HEK293 (cell line): ENCODE measurements around the gene KCNJ6.

Experiments used
- CTCF ChIA-PET: fragments of 350-600 bp; formaldehyde crosslinking; extraction: SDS; loops from one replicate; lab custom pipeline; 2021; ENCODE audit warnings: antibody characterized with exemption; lab: Yijun Ruan, JAX
- POLR2A ChIA-PET: fragments of 300-600 bp; formaldehyde crosslinking; extraction: SDS; loops from one replicate; lab custom pipeline; 2020; ENCODE audit warnings: antibody characterized with exemption, inconsistent platforms; lab: Yijun Ruan, JAX
- H3K27ac ChIP-seq: fragments of 200-500 bp; sonication (Bioruptor generic); 2 replicates; pipeline ENCODE4 v1.5.1; 2014; ENCODE audit warnings: low read depth, low read length, control low read depth, inconsistent platforms; ENCODE audit errors: extremely low read depth
- H3K36me3 ChIP-seq, 2 experiments: fragments of 200-500 bp in 1 of 2; sonication (Bioruptor generic) in 1 of 2; 1 replicate in 1 of 2; 2 replicates in 1 of 2; pipeline ENCODE4 v1.5.1; 2014 to 2017; ENCODE audit warnings: inconsistent platforms in 2 of 2, low read length in 2 of 2; ENCODE audit not compliant: control insufficient read depth in 2 of 2, insufficient read depth in 1 of 2
- H3K4me1 ChIP-seq: fragments of 200-500 bp; sonication (Bioruptor generic); 2 replicates; pipeline ENCODE4 v1.5.1; 2014; ENCODE audit warnings: mild to moderate bottlenecking, low read length, inconsistent platforms; ENCODE audit not compliant: control insufficient read depth, insufficient read depth
- H3K4me3 ChIP-seq: 2 replicates; pipeline ENCODE4 v1.5.1; 2011; ENCODE audit warnings: low read depth, mild to moderate bottlenecking, control low read depth, low read length, moderate library complexity
- H3K9me3 ChIP-seq: fragments of 200-500 bp; sonication (Bioruptor generic); 2 replicates; pipeline ENCODE4 v1.5.1; 2014; ENCODE audit warnings: low read depth, low read length, inconsistent platforms; ENCODE audit not compliant: control insufficient read depth, insufficient read depth
- HOXA7 ChIP-seq: sonication (generic); formaldehyde crosslinking; IDR thresholded peaks from 2 replicates; pipeline ENCODE4 v1.8.1; 2022; ENCODE audit warnings: missing genetic modification reagents, borderline replicate concordance
- HOXC10 ChIP-seq: sonication (generic); formaldehyde crosslinking; IDR thresholded peaks from 2 replicates; pipeline ENCODE4 v1.8.1; 2023; ENCODE audit warnings: mild to moderate bottlenecking, missing genetic modification reagents
- SP7 ChIP-seq: fragments of 450-650 bp; formaldehyde crosslinking; IDR thresholded peaks from 2 replicates; pipeline ENCODE4 v1.5.1; 2016; ENCODE audit warnings: missing biosample characterization, missing genetic modification characterization
- TCF7L2 ChIP-seq: IDR thresholded peaks from 2 replicates; pipeline ENCODE4 v1.6.1; 2011; ENCODE audit warnings: low read depth, mild to moderate bottlenecking, inconsistent platforms, low read length, moderate library complexity, borderline replicate concordance
- WT1 ChIP-seq: fragments of 450-650 bp; formaldehyde crosslinking; IDR thresholded peaks from 2 replicates; pipeline ENCODE4 v1.5.1; 2016; ENCODE audit warnings: missing biosample characterization, missing genetic modification characterization
- ZBTB1 ChIP-seq: fragments of 450-650 bp; formaldehyde crosslinking; IDR thresholded peaks from 2 replicates; pipeline ENCODE4 v1.5.1; 2016; ENCODE audit warnings: missing biosample characterization, missing genetic modification characterization
- ZBTB20 ChIP-seq: fragments of 450-650 bp; formaldehyde crosslinking; IDR thresholded peaks from 2 replicates; pipeline ENCODE4 v1.5.1; 2016; ENCODE audit warnings: missing biosample characterization, missing genetic modification characterization
- ZBTB48 ChIP-seq: fragments of 450-650 bp; formaldehyde crosslinking; IDR thresholded peaks from 2 replicates; pipeline ENCODE4 v1.5.1; 2016; ENCODE audit warnings: missing biosample characterization, missing genetic modification characterization
- ZFP69B ChIP-seq: fragments of 450-650 bp; formaldehyde crosslinking; IDR thresholded peaks from 2 replicates; pipeline ENCODE4 v1.5.1; 2016; ENCODE audit warnings: missing biosample characterization, missing genetic modification characterization
- ZNF184 ChIP-seq: fragments of 450-650 bp; IDR thresholded peaks from 2 replicates; pipeline ENCODE4 v1.5.1; 2018; ENCODE audit warnings: missing biosample characterization, mild to moderate bottlenecking, missing genetic modification characterization
- ZNF23 ChIP-seq: fragments of 450-650 bp; formaldehyde crosslinking; IDR thresholded peaks from 2 replicates; pipeline ENCODE4 v1.5.1; 2016; ENCODE audit warnings: missing biosample characterization, missing genetic modification characterization, borderline replicate concordance
- ZNF341 ChIP-seq: fragments of 450-650 bp; formaldehyde crosslinking; IDR thresholded peaks from 2 replicates; pipeline ENCODE4; 2016; ENCODE audit warnings: low read depth, missing biosample characterization, missing genetic modification characterization
- ZNF366 ChIP-seq: fragments of 450-650 bp; formaldehyde crosslinking; conservative IDR thresholded peaks from 2 replicates; pipeline ENCODE4 v1.5.1; 2016; ENCODE audit warnings: missing biosample characterization, missing genetic modification characterization
- ZNF37A ChIP-seq: fragments of 450-650 bp; IDR thresholded peaks from 2 replicates; pipeline ENCODE4 v1.5.1; 2018; ENCODE audit warnings: missing biosample characterization, missing genetic modification characterization
- ZNF514 ChIP-seq: fragments of 450-650 bp; formaldehyde crosslinking; IDR thresholded peaks from 2 replicates; pipeline ENCODE4 v1.5.1; 2016; ENCODE audit warnings: missing biosample characterization, missing genetic modification characterization
- ZNF521 ChIP-seq: fragments of 450-650 bp; formaldehyde crosslinking; IDR thresholded peaks from 2 replicates; pipeline ENCODE4 v1.5.1; 2017; ENCODE audit warnings: missing biosample characterization, mild to moderate bottlenecking, missing genetic modification characterization
- ZNF626 ChIP-seq: fragments of 450-650 bp; sonication (Bioruptor Pico); formaldehyde crosslinking; IDR thresholded peaks from 2 replicates; pipeline ENCODE4 v1.5.1; 2018; ENCODE audit warnings: missing biosample characterization, missing genetic modification characterization, inconsistent platforms
- ZNF629 ChIP-seq: fragments of 450-650 bp; formaldehyde crosslinking; IDR thresholded peaks from 2 replicates; pipeline ENCODE4 v1.5.1; 2017; ENCODE audit warnings: missing biosample characterization, missing genetic modification characterization
- ZNF658 ChIP-seq: fragments of 450-650 bp; formaldehyde crosslinking; IDR thresholded peaks from 2 replicates; pipeline ENCODE4; 2016; ENCODE audit warnings: missing biosample characterization, missing genetic modification characterization
- ZNF701 ChIP-seq: fragments of 450-650 bp; formaldehyde crosslinking; IDR thresholded peaks from 2 replicates; pipeline ENCODE4 v1.5.1; 2016; ENCODE audit warnings: missing biosample characterization, missing genetic modification characterization
- ZSCAN30 ChIP-seq: fragments of 450-650 bp; IDR thresholded peaks from 2 replicates; pipeline ENCODE4 v1.5.1; 2018; ENCODE audit warnings: missing biosample characterization, mild to moderate bottlenecking, missing genetic modification characterization, moderate library complexity
- TF ChIP-seq, protein P1 (sequence below): fragments of 450-650 bp; formaldehyde crosslinking; IDR thresholded peaks from 2 replicates; pipeline ENCODE4 v1.5.1; 2016; ENCODE audit warnings: missing biosample characterization, missing genetic modification characterization
- TF ChIP-seq, protein P2 (sequence below): fragments of 450-650 bp; formaldehyde crosslinking; IDR thresholded peaks from 2 replicates; pipeline ENCODE4 v1.5.1; 2016; ENCODE audit warnings: missing biosample characterization, missing genetic modification characterization
- TF ChIP-seq, protein P3 (sequence below): fragments of 450-650 bp; formaldehyde crosslinking; conservative IDR thresholded peaks from 2 replicates; pipeline ENCODE4 v1.5.1; 2016; ENCODE audit warnings: low read depth, missing biosample characterization, missing genetic modification characterization
- TF ChIP-seq, protein P4 (sequence below): fragments of 450-650 bp; formaldehyde crosslinking; IDR thresholded peaks from 2 replicates; pipeline ENCODE4 v1.5.1; 2016; ENCODE audit warnings: missing biosample characterization, missing genetic modification characterization

The KCNJ6 gene

DNA sequence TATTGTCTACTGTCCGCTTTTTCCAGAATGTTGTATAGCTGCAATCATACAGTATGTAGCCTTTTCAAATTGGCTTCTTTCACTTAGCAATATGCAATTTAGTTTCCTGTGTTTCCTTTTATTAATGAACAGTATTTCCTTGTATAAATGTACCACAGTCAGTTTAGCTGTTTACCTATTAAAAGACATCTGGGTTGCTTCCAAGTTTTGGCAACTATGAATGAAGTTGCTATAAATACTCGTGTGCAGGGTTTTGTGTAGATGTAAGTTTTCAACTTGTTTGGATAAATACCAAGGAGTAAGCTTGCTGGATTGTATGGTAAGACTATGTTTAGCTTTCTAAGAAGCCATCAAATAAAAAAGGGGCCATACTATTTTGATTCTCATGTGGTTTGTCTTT lies 24.4 kb upstream of the KCNJ6 start (continued):
- TF ChIP-seq, protein P1, sequence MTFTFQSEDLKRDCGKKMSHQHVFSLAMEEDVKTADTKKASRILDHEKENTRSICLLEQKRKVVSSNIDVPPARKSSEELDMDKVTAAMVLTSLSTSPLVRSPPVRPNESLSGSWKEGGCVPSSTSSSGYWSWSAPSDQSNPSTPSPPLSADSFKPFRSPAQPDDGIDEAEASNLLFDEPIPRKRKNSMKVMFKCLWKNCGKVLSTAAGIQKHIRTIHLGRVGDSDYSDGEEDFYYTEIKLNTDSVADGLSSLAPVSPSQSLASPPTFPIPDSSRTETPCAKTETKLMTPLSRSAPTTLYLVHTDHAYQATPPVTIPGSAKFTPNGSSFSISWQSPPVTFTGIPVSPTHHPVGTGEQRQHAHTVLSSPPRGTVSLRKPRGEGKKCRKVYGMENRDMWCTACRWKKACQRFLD (tag by site-specific recombination) = no peak
- TF ChIP-seq TCF7L2 = no peak
- no peak for TF ChIP-seq ZNF37A
- no peak for TF ChIP-seq ZSCAN30 (tag by site-specific recombination)
- TF ChIP-seq ZBTB1 (tag by site-specific recombination) = no peak
- TF ChIP-seq, all 188 proteins: peak for 0

DNA sequence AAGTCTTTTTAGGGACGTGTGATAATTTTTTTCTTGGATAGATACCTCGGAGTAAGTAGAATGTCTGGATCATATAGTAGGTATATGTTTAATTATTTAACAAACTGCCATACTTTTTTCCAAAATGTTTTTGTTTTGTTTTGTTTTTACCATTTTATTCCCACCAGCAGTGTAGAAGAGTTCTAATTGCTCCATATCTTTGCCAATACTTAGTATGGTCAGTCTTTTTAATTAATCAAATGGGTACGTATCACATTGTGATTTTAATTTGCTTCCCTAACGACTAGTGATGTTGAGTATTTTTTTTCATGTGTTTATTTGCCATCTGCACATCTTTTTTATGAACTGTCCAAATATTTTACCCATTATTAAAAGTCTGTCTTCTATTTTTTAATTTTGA lies 23.6 kb upstream of the KCNJ6 start:
- TF ChIP-seq ZBTB20 = no peak
- no peak for TF ChIP-seq ZNF23 (tag by site-specific recombination)
- TF ChIP-seq, protein P2, sequence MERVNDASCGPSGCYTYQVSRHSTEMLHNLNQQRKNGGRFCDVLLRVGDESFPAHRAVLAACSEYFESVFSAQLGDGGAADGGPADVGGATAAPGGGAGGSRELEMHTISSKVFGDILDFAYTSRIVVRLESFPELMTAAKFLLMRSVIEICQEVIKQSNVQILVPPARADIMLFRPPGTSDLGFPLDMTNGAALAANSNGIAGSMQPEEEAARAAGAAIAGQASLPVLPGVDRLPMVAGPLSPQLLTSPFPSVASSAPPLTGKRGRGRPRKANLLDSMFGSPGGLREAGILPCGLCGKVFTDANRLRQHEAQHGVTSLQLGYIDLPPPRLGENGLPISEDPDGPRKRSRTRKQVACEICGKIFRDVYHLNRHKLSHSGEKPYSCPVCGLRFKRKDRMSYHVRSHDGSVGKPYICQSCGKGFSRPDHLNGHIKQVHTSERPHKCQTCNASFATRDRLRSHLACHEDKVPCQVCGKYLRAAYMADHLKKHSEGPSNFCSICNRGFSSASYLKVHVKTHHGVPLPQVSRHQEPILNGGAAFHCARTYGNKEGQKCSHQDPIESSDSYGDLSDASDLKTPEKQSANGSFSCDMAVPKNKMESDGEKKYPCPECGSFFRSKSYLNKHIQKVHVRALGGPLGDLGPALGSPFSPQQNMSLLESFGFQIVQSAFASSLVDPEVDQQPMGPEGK (tag by site-specific recombination) = no peak
- peak; percentile 97 for TF ChIP-seq ZNF184 (tag by site-specific recombination)
- TF ChIP-seq ZNF658 (tag by site-specific recombination) = no peak
- no peak for TF ChIP-seq HOXA7
- TF ChIP-seq SP7 (tag by site-specific recombination) = no peak
- TF ChIP-seq, all 188 proteins: peak for 1
- H3K36me3 ChIP-seq = no peaks in the 10 kb centered on the region
- H3K9me3 ChIP-seq = no peaks in the 10 kb centered on the region
- CTCF ChIA-PET = no interaction called here
- H3K4me3 ChIP-seq = no peak overlapping the region
- POLR2A ChIA-PET = no interaction called here
- no peaks in the 10 kb centered on the region for H3K4me1 ChIP-seq
- no peak overlapping the region for H3K27ac ChIP-seq

DNA sequence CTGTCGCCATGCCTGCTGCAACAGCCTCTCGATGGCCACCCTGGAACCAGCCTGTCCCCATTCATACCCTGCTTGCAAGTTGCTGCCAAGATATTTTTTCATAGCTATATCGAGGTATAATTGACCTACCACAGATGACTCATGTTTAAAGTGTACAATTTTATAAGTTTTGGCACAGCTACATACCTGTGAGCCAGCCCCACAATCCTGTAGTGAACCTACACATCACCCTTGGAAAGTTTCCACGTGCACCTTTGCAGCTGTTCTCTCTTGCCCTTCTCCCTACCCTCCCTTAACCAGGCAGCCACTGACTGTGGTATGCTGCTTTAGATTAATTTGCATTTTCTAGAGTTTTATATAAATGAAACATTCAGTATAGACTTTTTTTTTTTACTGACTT lies 23.0 kb upstream of the KCNJ6 start:
- no peaks in the 10 kb centered on the region for H3K9me3 ChIP-seq
- no peak overlapping the region for H3K27ac ChIP-seq
- H3K36me3 ChIP-seq = no peaks in the 10 kb centered on the region
- ChIA-PET CTCF (no interaction called here), POLR2A (no interaction called here)
- H3K4me1 ChIP-seq = no peaks in the 10 kb centered on the region
- H3K4me3 ChIP-seq = no peak overlapping the region
- TF ChIP-seq ZNF341 (tag by site-specific recombination) (peak; percentile 24; the same call in 1 of the 2 replicates), ZBTB48 (no peak), ZNF514 (tag by site-specific recombination) (no peak)

DNA sequence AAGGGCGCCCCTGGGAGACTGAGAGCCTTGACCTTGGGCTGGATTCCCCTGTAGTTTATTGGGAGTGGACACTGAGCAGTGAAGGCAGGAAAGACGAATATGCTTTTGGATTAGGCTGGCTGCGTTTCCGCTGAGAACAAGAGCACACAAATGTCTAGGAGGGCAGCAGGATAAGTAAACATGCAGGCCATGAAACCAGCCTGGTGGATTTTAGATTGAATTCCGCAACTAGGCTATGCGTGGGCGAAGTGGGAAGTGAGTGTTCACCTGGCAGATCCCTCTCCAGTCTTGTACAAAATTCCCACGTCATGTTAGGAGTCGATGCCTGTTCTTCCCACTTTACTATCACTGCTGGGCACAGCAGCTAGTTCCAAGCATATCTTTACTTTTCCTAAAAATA lies 21.4 kb upstream of the KCNJ6 start:
- no peaks in the 10 kb centered on the region for H3K9me3 ChIP-seq
- H3K4me3 ChIP-seq = no peak overlapping the region
- ChIA-PET POLR2A (no interaction called here), CTCF (no interaction called here)
- no peak overlapping the region for H3K27ac ChIP-seq
- no peaks in the 10 kb centered on the region for H3K36me3 ChIP-seq
- no peaks in the 10 kb centered on the region for H3K4me1 ChIP-seq
- TF ChIP-seq ZNF366 (tag by site-specific recombination) (no peak), ZNF521 (no peak), ZNF341 (tag by site-specific recombination) (no peak), ZNF37A (no peak), ZNF629 (tag by site-specific recombination) (no peak), WT1 (no peak), HOXC10 (CRISPR knock-in tag) (no peak), ZNF701 (tag by site-specific recombination) (no peak), ZBTB20 (no peak), ZFP69B (tag by site-specific recombination) (no peak), ZNF626 (tag by site-specific recombination) (no peak)
- TF ChIP-seq, protein P3, sequence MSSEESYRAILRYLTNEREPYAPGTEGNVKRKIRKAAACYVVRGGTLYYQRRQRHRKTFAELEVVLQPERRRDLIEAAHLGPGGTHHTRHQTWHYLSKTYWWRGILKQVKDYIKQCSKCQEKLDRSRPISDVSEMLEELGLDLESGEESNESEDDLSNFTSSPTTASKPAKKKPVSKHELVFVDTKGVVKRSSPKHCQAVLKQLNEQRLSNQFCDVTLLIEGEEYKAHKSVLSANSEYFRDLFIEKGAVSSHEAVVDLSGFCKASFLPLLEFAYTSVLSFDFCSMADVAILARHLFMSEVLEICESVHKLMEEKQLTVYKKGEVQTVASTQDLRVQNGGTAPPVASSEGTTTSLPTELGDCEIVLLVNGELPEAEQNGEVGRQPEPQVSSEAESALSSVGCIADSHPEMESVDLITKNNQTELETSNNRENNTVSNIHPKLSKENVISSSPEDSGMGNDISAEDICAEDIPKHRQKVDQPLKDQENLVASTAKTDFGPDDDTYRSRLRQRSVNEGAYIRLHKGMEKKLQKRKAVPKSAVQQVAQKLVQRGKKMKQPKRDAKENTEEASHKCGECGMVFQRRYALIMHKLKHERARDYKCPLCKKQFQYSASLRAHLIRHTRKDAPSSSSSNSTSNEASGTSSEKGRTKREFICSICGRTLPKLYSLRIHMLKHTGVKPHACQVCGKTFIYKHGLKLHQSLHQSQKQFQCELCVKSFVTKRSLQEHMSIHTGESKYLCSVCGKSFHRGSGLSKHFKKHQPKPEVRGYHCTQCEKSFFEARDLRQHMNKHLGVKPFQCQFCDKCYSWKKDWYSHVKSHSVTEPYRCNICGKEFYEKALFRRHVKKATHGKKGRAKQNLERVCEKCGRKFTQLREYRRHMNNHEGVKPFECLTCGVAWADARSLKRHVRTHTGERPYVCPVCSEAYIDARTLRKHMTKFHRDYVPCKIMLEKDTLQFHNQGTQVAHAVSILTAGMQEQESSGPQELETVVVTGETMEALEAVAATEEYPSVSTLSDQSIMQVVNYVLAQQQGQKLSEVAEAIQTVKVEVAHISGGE = no peak
- TF ChIP-seq, protein P4, sequence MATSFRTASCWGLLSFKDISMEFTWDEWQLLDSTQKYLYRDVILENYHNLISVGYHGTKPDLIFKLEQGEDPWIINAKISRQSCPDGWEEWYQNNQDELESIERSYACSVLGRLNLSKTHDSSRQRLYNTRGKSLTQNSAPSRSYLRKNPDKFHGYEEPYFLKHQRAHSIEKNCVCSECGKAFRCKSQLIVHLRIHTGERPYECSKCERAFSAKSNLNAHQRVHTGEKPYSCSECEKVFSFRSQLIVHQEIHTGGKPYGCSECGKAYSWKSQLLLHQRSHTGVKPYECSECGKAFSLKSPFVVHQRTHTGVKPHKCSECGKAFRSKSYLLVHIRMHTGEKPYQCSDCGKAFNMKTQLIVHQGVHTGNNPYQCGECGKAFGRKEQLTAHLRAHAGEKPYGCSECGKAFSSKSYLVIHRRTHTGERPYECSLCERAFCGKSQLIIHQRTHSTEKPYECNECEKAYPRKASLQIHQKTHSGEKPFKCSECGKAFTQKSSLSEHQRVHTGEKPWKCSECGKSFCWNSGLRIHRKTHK (tag by site-specific recombination) = no peak
